Measurements from ENCODE around the gene SMC1B.
"Not testable (repeated sequence)": the region's sequence is repeated elsewhere in the genome, so short reads cannot be mapped to it uniquely, and the experiment has no call there.

Gene SMC1B

DNA sequence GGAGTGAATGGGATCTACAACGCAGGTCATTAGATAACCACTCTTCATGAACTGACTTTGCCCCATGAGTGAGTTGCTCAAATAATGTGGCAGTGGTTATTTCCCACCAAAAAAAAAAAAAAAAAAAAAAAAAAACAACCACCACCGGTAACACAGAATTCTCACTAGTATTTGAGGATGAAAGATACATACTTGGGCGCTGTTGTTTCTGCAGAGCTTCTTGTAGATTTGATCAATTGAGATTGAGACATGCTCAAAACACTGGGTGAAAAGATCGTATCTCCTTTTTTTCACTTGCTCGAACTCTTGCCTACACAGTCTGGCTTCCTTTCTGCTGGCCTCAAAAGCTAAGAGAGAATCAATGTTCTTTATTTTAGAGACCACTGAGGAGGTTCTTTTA lies 59.6 kb downstream of the SMC1B start:
- Histone ChIP-seq H3K36me3 (no peaks in the 10 kb centered on the region), H3K4me1 (no peaks in the 10 kb centered on the region), H3K4me3 (ENCODE audit: low read depth, low read length) (no peak overlapping the region), H3K9me3 (no peaks in the 10 kb centered on the region), H3K27me3 (no peaks in the 10 kb centered on the region)
- no peak for DNase-seq
- TF ChIP-seq, protein P1, sequence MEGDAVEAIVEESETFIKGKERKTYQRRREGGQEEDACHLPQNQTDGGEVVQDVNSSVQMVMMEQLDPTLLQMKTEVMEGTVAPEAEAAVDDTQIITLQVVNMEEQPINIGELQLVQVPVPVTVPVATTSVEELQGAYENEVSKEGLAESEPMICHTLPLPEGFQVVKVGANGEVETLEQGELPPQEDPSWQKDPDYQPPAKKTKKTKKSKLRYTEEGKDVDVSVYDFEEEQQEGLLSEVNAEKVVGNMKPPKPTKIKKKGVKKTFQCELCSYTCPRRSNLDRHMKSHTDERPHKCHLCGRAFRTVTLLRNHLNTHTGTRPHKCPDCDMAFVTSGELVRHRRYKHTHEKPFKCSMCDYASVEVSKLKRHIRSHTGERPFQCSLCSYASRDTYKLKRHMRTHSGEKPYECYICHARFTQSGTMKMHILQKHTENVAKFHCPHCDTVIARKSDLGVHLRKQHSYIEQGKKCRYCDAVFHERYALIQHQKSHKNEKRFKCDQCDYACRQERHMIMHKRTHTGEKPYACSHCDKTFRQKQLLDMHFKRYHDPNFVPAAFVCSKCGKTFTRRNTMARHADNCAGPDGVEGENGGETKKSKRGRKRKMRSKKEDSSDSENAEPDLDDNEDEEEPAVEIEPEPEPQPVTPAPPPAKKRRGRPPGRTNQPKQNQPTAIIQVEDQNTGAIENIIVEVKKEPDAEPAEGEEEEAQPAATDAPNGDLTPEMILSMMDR (IDR thresholded peaks at IDR 0.05; ENCODE audit: low read depth, low read length): no peak

GRCh38 chr22:45352757-45353156 lies 60.6 kb downstream of the SMC1B start:
- not testable (repeated sequence) for DNase-seq; H3K4me3 ChIP-seq (ENCODE audit: low read depth, low read length)

DNA sequence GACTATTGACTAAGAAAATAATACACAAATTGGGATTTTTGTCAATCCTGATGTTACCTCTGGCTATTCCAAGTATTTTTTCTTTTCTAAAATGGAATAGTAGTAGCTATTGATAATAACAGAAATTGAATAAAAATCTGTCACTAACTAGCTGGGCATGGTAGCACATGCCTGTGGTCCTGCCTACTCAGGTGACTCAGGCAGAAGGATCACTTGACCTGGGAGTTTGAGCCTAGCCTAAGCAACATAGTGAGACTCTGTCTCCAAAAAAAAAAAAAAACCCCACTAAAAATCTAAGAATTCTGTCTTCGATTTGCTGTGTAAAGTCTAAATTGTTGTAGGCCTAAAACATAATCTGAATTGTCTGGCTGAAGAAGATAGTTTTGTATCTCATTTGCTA lies 61.4 kb downstream of the SMC1B start:
- TF ChIP-seq, protein P1 (IDR thresholded peaks at IDR 0.05; ENCODE audit: low read depth, low read length): no peak

More at GRCh38 chr22:45352757-45353156, 60.6 kb downstream of the SMC1B start:
- not testable (repeated sequence) for H3K4me1 ChIP-seq, H3K27me3 ChIP-seq, H3K36me3 ChIP-seq, H3K9me3 ChIP-seq

GRCh38 chr22:45349916-45350315 lies 63.5 kb downstream of the SMC1B start:
- no peaks in the 10 kb centered on the region for H3K4me1 ChIP-seq
- no peaks in the 10 kb centered on the region for H3K27me3 ChIP-seq
- DNase-seq: no peak
- H3K9me3 ChIP-seq: no peaks in the 10 kb centered on the region
- TF ChIP-seq, protein P1 (IDR thresholded peaks at IDR 0.05; ENCODE audit: low read depth, low read length): no peak
- H3K36me3 ChIP-seq: no peaks in the 10 kb centered on the region; the same call in 1 of the 2 replicates
- H3K4me3 ChIP-seq (ENCODE audit: low read depth, low read length): no peak overlapping the region

More for the DNA sequence above, 61.4 kb downstream of the SMC1B start:
- no peaks in the 10 kb centered on the region for H3K9me3 ChIP-seq
- no peaks in the 10 kb centered on the region for H3K4me1 ChIP-seq
- no peak overlapping the region for H3K4me3 ChIP-seq (ENCODE audit: low read depth, low read length)
- H3K36me3 ChIP-seq: no peaks in the 10 kb centered on the region
- H3K27me3 ChIP-seq: no peaks in the 10 kb centered on the region
- no peak for DNase-seq

- Histone ChIP-seq H3K9me3 (no peaks in the 10 kb centered on the region), H3K4me3 (ENCODE audit: low read depth, low read length) (no peak overlapping the region), H3K4me1 (no peaks in the 10 kb centered on the region), H3K36me3 (peaks cover 36% of the 10 kb centered on the region), H3K27me3 (no peaks in the 10 kb centered on the region)
- DNase-seq: peak; percentile 19
- TF ChIP-seq, protein P1 (IDR thresholded peaks at IDR 0.05; ENCODE audit: low read depth, low read length): peak; percentile 30
These were observed 69.1 kb downstream of the SMC1B start for GRCh38 chr22:45344334-45344733.

- no peak for DNase-seq
- TF ChIP-seq, protein P1 (IDR thresholded peaks at IDR 0.05; ENCODE audit: low read depth, low read length): no peak
- Histone ChIP-seq H3K27me3 (no peaks in the 10 kb centered on the region), H3K4me3 (ENCODE audit: low read depth, low read length) (no peak overlapping the region), H3K9me3 (no peaks in the 10 kb centered on the region), H3K4me1 (no peaks in the 10 kb centered on the region), H3K36me3 (peaks cover 36% of the 10 kb centered on the region)
These were observed 70.3 kb downstream of the SMC1B start for GRCh38 chr22:45343143-45343542.

DNA sequence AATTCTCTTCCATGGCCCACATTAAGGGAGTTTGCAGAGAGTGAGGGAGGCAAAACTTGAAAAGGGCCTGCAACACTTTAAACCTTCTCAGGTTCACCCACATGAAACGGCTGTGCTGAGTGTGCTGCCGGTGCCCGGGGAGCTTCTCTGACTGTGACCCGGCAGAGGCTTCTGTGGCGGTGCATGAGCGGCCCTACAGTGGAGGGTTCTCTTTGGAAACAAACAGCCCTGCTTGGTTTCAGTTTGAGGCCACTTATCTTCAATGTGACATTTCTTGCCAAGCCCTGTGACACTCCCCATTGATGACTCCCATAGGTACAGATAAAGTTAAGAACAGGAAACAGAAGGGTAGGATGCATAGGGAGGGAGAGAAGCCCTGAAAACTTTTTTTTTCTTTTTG lies 71.9 kb downstream of the SMC1B start:
- H3K36me3 ChIP-seq: peaks cover 44% of the 10 kb centered on the region
- H3K9me3 ChIP-seq: no peaks in the 10 kb centered on the region
- no peak for DNase-seq
- H3K4me1 ChIP-seq: no peaks in the 10 kb centered on the region
- H3K4me3 ChIP-seq (ENCODE audit: low read depth, low read length): no peak overlapping the region
- H3K27me3 ChIP-seq: no peaks in the 10 kb centered on the region
- TF ChIP-seq, protein P1 (IDR thresholded peaks at IDR 0.05; ENCODE audit: low read depth, low read length): no peak
